Caco-2 (cell line): ENCODE data around the gene BRD2. TPM values are rescaled to one million over a fixed set of nuclear protein-coding genes. Genes with fewer than 3 reads are reported as not detected.
A peak's percentile ranks its signal among the peaks of the same experiment; 100 is the strongest.

ENCODE experiments used
- BruUV-seq: library from RNA; stranded (reverse); fragments of 400-500 nt; replicated peaks from 2 replicates; lab custom pipeline; 2021; lab: Mats Ljungman, UMichigan
- CTCF ChIA-PET: fragments of 300-600 bp; sonication (Branson Sonifier 250); formaldehyde crosslinking; loops from one replicate; lab custom pipeline; 2022; ENCODE audit warnings: antibody characterized with exemption; lab: Charles Lee
- POLR2A ChIA-PET: fragments of 300-600 bp; sonication (Branson Sonifier 250); formaldehyde crosslinking; loops from one replicate; lab custom pipeline; 2022; ENCODE audit warnings: antibody characterized with exemption; lab: Charles Lee
- DNase-seq, 2 experiments: peaks; one replicate each; pipeline versions ENCODE4 v3.0.0 to v3.0.0-alpha.2; 2020 to 2022
- H3K27me3 ChIP-seq: replicated peaks from 2 replicates; pipeline ENCODE4 v1.6.0; 2011; ENCODE audit warnings: low read length; ENCODE audit not compliant: control insufficient read depth, insufficient read depth
- H3K36me3 ChIP-seq: 2 replicates; pipeline ENCODE4 v1.5.1; 2011; ENCODE audit warnings: low read length; ENCODE audit not compliant: control insufficient read depth, insufficient read depth
- H3K4me1 ChIP-seq: fragments of 250-450 bp; sonication (Bioruptor Pico); 2 replicates; pipeline ENCODE4 v1.5.1; 2020; ENCODE audit warnings: mild to moderate bottlenecking
- H3K4me3 ChIP-seq: 2 replicates; pipeline ENCODE4 v1.5.1; 2011; ENCODE audit warnings: low read depth, mild to moderate bottlenecking, control low read depth, low read length
- H3K9me3 ChIP-seq: fragments of 250-450 bp; sonication (Bioruptor Pico); 2 replicates; pipeline ENCODE4 v1.5.1; 2020; ENCODE audit warnings: mild to moderate bottlenecking, moderate library complexity
- H3K27ac Mint-ChIP-seq: one replicate; pipeline ENCODE4 v1.8.0; 2022; ENCODE audit warnings: mixed read lengths; ENCODE audit not compliant: unreplicated experiment
- H3K27me3 Mint-ChIP-seq: one replicate; pipeline ENCODE4 v1.8.0; 2022; ENCODE audit warnings: mixed read lengths; ENCODE audit not compliant: insufficient read depth, unreplicated experiment
- H3K36me3 Mint-ChIP-seq: one replicate; pipeline ENCODE4 v1.8.0; 2022; ENCODE audit warnings: mild to moderate bottlenecking, mixed read lengths; ENCODE audit not compliant: insufficient read depth, unreplicated experiment
- H3K4me1 Mint-ChIP-seq: one replicate; pipeline ENCODE4 v1.8.0; 2022; ENCODE audit warnings: low read depth, mixed read lengths; ENCODE audit not compliant: unreplicated experiment
- H3K4me3 Mint-ChIP-seq: one replicate; pipeline ENCODE4 v1.8.0; 2022; ENCODE audit warnings: mild to moderate bottlenecking, moderate library complexity, mixed read lengths; ENCODE audit not compliant: unreplicated experiment
- H3K9me3 Mint-ChIP-seq: one replicate; pipeline ENCODE4 v1.8.0; 2022; ENCODE audit warnings: mixed read lengths; ENCODE audit not compliant: unreplicated experiment
- CTCF ChIP-seq, 2 experiments: fragments of 200-600 bp in 1 of 2; IDR thresholded peaks; 1 replicate in 1 of 2; 2 replicates in 1 of 2; pipeline versions ENCODE4 v1.5.1 to v1.8.0; 2011 to 2022; ENCODE audit warnings: antibody characterized with exemption in 1 of 2, control low read depth in 1 of 2, inconsistent platforms in 1 of 2, low read depth in 1 of 2, low read length in 1 of 2, mild to moderate bottlenecking in 1 of 2, moderate library complexity in 1 of 2; ENCODE audit not compliant: insufficient read depth in 1 of 2, severe bottlenecking in 1 of 2, unreplicated experiment in 1 of 2
- intact Hi-C: fragments of 100-400 bp; cut with micrococcal nuclease; formaldehyde crosslinking; loops from one replicate; pipeline ENCODE4 v1.10.0; 2022; ENCODE audit not compliant: unreplicated experiment
- total RNA-seq: library from RNA; stranded (reverse); gene quantifications from 2 replicates; pipeline ENCODE4 v1.2.3, GENCODE V29; 2022

BRD2 gene
- total RNA-seq, 1 experiment from 2014 or later: 200 TPM

GRCh38 chr6:32984622-32985389 is 16.4 kb downstream of the BRD2 start:
- Histone ChIP-seq H3K9me3 (no peaks in the 10 kb centered on the region), H3K4me3 (no peak overlapping the region), H3K4me1 (peaks cover 17% of the 10 kb centered on the region), H3K27me3 (no peaks in the 10 kb centered on the region), H3K36me3 (no peaks in the 10 kb centered on the region)
- Mint-ChIP-seq H3K9me3 (no peaks in the 10 kb centered on the region), H3K4me1 (peaks cover 13% of the 10 kb centered on the region), H3K4me3 (peak overlapping the region; percentile 8), H3K36me3 (peaks cover 57% of the 10 kb centered on the region), H3K27me3 (no peaks in the 10 kb centered on the region), H3K27ac (no peak overlapping the region)
- peak; percentile 73 to 81 for TF ChIP-seq CTCF (IDR thresholded peaks at IDR 0.05; ENCODE audit: insufficient read depth in 1 of 2, low read depth in 1 of 2, low read length in 1 of 2, severe bottlenecking in 1 of 2, unreplicated experiment in 1 of 2)
- CTCF ChIA-PET: interaction anchor here (0.5 to 3.3 kb wide), 23 partner anchors 10 to 853 kb away, joined by 3 to 51 read pairs (median 6); partner anchors contain the start of genes HLA-DMA, HLA-DPB1, HSD17B8 and TAP2
- POLR2A ChIA-PET: interaction anchor here (1.1 to 3.0 kb wide), 2 partner anchors 13 to 32 kb away, joined by 3 to 61 read pairs; partner anchors contain the start of gene HLA-DMA
- BruUV-seq: no TSS peak
- peak; percentile 84 to 86 for DNase-seq
- intact Hi-C loops: loop anchor here (1.0 to 2.0 kb wide), 3 partner anchors 32 to 100 kb away; partner anchors contain the start of gene HLA-DMA

GRCh38 chr6:32989368-32989767 is 21.0 kb downstream of the BRD2 start:
- Mint-ChIP-seq H3K4me3 (no peak overlapping the region), H3K4me1 (peaks cover 10% of the 10 kb centered on the region), H3K27me3 (no peaks in the 10 kb centered on the region), H3K9me3 (no peaks in the 10 kb centered on the region), H3K27ac (no peak overlapping the region), H3K36me3 (peaks cover 11% of the 10 kb centered on the region)
- CTCF ChIA-PET: interaction anchor here (0.7 kb wide), 2 partner anchors 25 to 35 kb away, joined by 3 read pairs; no protein-coding TSS in a partner anchor
- Histone ChIP-seq H3K27me3 (no peaks in the 10 kb centered on the region), H3K9me3 (no peaks in the 10 kb centered on the region), H3K36me3 (no peaks in the 10 kb centered on the region), H3K4me3 (no peak overlapping the region), H3K4me1 (no peaks in the 10 kb centered on the region)
- intact Hi-C loops: no loop called here
- no peak for TF ChIP-seq CTCF (IDR thresholded peaks at IDR 0.05; ENCODE audit: insufficient read depth in 1 of 2, low read depth in 1 of 2, low read length in 1 of 2, severe bottlenecking in 1 of 2, unreplicated experiment in 1 of 2)
- POLR2A ChIA-PET: interaction anchor here (1.5 kb wide), 1 partner anchor 17 kb away, joined by 8 read pairs; no protein-coding TSS in a partner anchor
- DNase-seq: no peak
- BruUV-seq: no TSS peak

- Mint-ChIP-seq H3K9me3 (no peaks in the 10 kb centered on the region), H3K36me3 (no peaks in the 10 kb centered on the region), H3K27ac (no peak overlapping the region), H3K4me1 (no peaks in the 10 kb centered on the region), H3K27me3 (peaks cover 6% of the 10 kb centered on the region), H3K4me3 (no peak overlapping the region)
- TF ChIP-seq CTCF (IDR thresholded peaks at IDR 0.05; ENCODE audit: insufficient read depth in 1 of 2, low read depth in 1 of 2, low read length in 1 of 2, severe bottlenecking in 1 of 2, unreplicated experiment in 1 of 2): no peak
- Histone ChIP-seq H3K9me3 (no peaks in the 10 kb centered on the region), H3K4me1 (no peaks in the 10 kb centered on the region), H3K4me3 (no peak overlapping the region), H3K36me3 (no peaks in the 10 kb centered on the region), H3K27me3 (no peaks in the 10 kb centered on the region)
- intact Hi-C loops: no loop called here
- POLR2A ChIA-PET: no interaction called here
- CTCF ChIA-PET: no interaction called here
- no peak for DNase-seq
- BruUV-seq: no TSS peak
Measured at GRCh38 chr6:32991972-32992371, 23.6 kb downstream of the BRD2 start.
